Neural progenitor cell (in vitro differentiated cells): ENCODE data around the gene RIBC1. TPM values are rescaled to one million over a fixed set of nuclear protein-coding genes. Genes with fewer than 3 reads are reported as not detected.
A peak's percentile ranks its signal among the peaks of the same experiment; 100 is the strongest.

Experiments used
- DNase-seq: peaks from one replicate; pipeline ENCODE4 v3.0.0-alpha.2; 2016; ENCODE audit warnings: low spot score
- H2AFZ ChIP-seq: fragments of 200-600 bp; sonication (generic); replicated peaks from 2 replicates; pipeline ENCODE4 v1.6.1; 2016; ENCODE audit warnings: antibody characterized with exemption
- H3F3A ChIP-seq: fragments of 200-600 bp; sonication (generic); 2 replicates; pipeline ENCODE4 v1.6.1; 2016; ENCODE audit warnings: antibody characterized with exemption, low read depth
- H3K27ac ChIP-seq: fragments of 200-600 bp; sonication (generic); 2 replicates; pipeline ENCODE4 v1.5.1; 2016; ENCODE audit warnings: mild to moderate bottlenecking
- H3K27me3 ChIP-seq: fragments of 200-600 bp; sonication (generic); 2 replicates; pipeline ENCODE4 v1.6.1; 2016; ENCODE audit warnings: mild to moderate bottlenecking, moderate library complexity
- H3K36me3 ChIP-seq: fragments of 200-600 bp; sonication (generic); 2 replicates; pipeline ENCODE4 v1.5.1; 2016
- H3K4me1 ChIP-seq: fragments of 200-600 bp; sonication (generic); 2 replicates; pipeline ENCODE4 v1.6.1; 2016; ENCODE audit warnings: mixed run types
- H3K4me2 ChIP-seq: fragments of 200-600 bp; sonication (generic); 2 replicates; pipeline ENCODE4 v1.6.1; 2016
- H3K4me3 ChIP-seq: fragments of 200-600 bp; sonication (generic); 2 replicates; pipeline ENCODE4 v1.5.1; 2016
- H3K79me2 ChIP-seq: fragments of 200-600 bp; sonication (generic); 2 replicates; pipeline ENCODE4 v1.6.1; 2016; ENCODE audit warnings: low read depth
- H3K9ac ChIP-seq: fragments of 200-600 bp; sonication (generic); 2 replicates; pipeline ENCODE4 v1.6.1; 2016
- H3K9me3 ChIP-seq: fragments of 200-600 bp; sonication (generic); 2 replicates; pipeline ENCODE4 v1.5.1; 2016; ENCODE audit warnings: low read depth
- H4K20me1 ChIP-seq: fragments of 200-600 bp; sonication (generic); 2 replicates; pipeline ENCODE4 v1.6.1; 2016; ENCODE audit warnings: low read depth
- H3K27ac Mint-ChIP-seq: 3 replicates; pipeline ENCODE4 v1.8.0; 2021; ENCODE audit warnings: mixed read lengths
- H3K27me3 Mint-ChIP-seq: 2 replicates; pipeline ENCODE4 v1.8.0; 2022; ENCODE audit warnings: low read depth, mild to moderate bottlenecking, inconsistent platforms, moderate library complexity, mixed read lengths; ENCODE audit not compliant: insufficient read depth
- H3K36me3 Mint-ChIP-seq: 3 replicates; pipeline ENCODE4 v1.8.0; 2021; ENCODE audit warnings: mixed read lengths
- H3K4me1 Mint-ChIP-seq: 3 replicates; pipeline ENCODE4 v1.8.0; 2021; ENCODE audit warnings: mixed read lengths
- H3K4me3 Mint-ChIP-seq: 3 replicates; pipeline ENCODE4 v1.8.0; 2021; ENCODE audit warnings: mild to moderate bottlenecking, moderate library complexity, mixed read lengths
- H3K9me3 Mint-ChIP-seq: 3 replicates; pipeline ENCODE4 v1.8.0; 2020; ENCODE audit warnings: mixed read lengths
- EZH2 ChIP-seq: fragments of 200-600 bp; sonication (generic); IDR thresholded peaks from 2 replicates; pipeline ENCODE4 v1.6.1; 2017; ENCODE audit warnings: antibody characterized with exemption, mild to moderate bottlenecking, moderate library complexity
- EZH2phosphoT487 ChIP-seq: fragments of 200-600 bp; sonication (generic); IDR thresholded peaks from 2 replicates; pipeline ENCODE4 v1.6.1; 2017; ENCODE audit warnings: antibody characterized with exemption
- microRNA-seq: library from miRNA; unstranded; fragments of <30 nt; microRNA quantifications from one replicate; pipeline ENCODE4, GENCODE V29; 2016
- small RNA-seq: library from RNA; depleted of rRNA; stranded (forward); fragments of <200 nt; gene quantifications from one replicate; pipeline ENCODE3, GENCODE V24; 2015
- total RNA-seq: library from RNA; depleted of rRNA; stranded (reverse); fragments of >200 nt; gene quantifications from 2 replicates; pipeline ENCODE4 v1.2.3, GENCODE V29; 2015; ENCODE audit warnings: low replicate concordance
- TF ChIP-seq, protein P1 (sequence below): fragments of 200-600 bp; sonication (generic); IDR thresholded peaks from 2 replicates; pipeline ENCODE4 v1.5.1; 2017; ENCODE audit warnings: antibody characterized with exemption, mild to moderate bottlenecking

The RIBC1 gene
- total RNA-seq, 1 donor from 2014 or later = 0.62 TPM

DNA sequence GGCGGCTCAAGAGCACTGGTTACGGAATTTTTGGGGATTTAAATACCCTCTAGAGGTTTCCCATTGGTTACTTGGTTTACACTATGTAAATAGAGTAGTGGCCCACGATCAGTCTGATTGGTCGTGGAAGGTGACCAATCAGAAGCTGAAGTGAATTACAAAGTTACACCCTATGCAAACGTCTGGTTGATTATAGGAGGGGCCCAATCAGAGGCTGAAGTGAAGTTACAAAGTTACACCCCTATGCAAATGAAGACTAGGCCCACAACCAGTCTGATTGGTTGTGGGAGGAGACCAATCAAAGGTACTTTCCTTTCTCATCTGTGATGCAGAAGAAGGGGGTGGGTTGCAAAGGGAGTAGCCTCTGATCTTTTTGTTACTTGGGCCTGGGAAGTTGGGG, 56.6 kb downstream of the RIBC1 start:
- H3K9ac ChIP-seq = no peak overlapping the region
- peaks cover 18% of the 10 kb centered on the region for H3K9me3 Mint-ChIP-seq
- H3F3A ChIP-seq = no peaks in the 10 kb centered on the region
- H3K27me3 Mint-ChIP-seq = peaks cover 4% of the 10 kb centered on the region
- no peak overlapping the region for H3K27ac ChIP-seq
- TF ChIP-seq EZH2 (no peak), EZH2phosphoT487 (no peak)
- TF ChIP-seq, protein P1, sequence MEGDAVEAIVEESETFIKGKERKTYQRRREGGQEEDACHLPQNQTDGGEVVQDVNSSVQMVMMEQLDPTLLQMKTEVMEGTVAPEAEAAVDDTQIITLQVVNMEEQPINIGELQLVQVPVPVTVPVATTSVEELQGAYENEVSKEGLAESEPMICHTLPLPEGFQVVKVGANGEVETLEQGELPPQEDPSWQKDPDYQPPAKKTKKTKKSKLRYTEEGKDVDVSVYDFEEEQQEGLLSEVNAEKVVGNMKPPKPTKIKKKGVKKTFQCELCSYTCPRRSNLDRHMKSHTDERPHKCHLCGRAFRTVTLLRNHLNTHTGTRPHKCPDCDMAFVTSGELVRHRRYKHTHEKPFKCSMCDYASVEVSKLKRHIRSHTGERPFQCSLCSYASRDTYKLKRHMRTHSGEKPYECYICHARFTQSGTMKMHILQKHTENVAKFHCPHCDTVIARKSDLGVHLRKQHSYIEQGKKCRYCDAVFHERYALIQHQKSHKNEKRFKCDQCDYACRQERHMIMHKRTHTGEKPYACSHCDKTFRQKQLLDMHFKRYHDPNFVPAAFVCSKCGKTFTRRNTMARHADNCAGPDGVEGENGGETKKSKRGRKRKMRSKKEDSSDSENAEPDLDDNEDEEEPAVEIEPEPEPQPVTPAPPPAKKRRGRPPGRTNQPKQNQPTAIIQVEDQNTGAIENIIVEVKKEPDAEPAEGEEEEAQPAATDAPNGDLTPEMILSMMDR = no peak
- no peaks in the 10 kb centered on the region for H3K9me3 ChIP-seq
- H3K36me3 ChIP-seq = no peaks in the 10 kb centered on the region
- H3K4me3 Mint-ChIP-seq = no peak overlapping the region
- H3K79me2 ChIP-seq = no peaks in the 10 kb centered on the region
- H3K4me1 Mint-ChIP-seq = peaks cover 2% of the 10 kb centered on the region
- no peaks in the 10 kb centered on the region for H3K36me3 Mint-ChIP-seq
- H3K4me1 ChIP-seq = no peaks in the 10 kb centered on the region
- peak; percentile 7 for DNase-seq
- no peak overlapping the region for H3K4me3 ChIP-seq
- H2AFZ ChIP-seq = no peak overlapping the region
- H3K27me3 ChIP-seq = no peaks in the 10 kb centered on the region
- H4K20me1 ChIP-seq = no peaks in the 10 kb centered on the region
- no peak overlapping the region for H3K27ac Mint-ChIP-seq
- no peak overlapping the region for H3K4me2 ChIP-seq

Small RNAs within 50 kb of the gene (microRNA-seq; reads per million reads assigned to microRNA genes)
- gene MIR6857 = 0.73 reads per million

Small RNAs within 50 kb of the gene (small RNA-seq; reads per million reads assigned to genes)
- gene MIR6857 = not detected
- not detected for gene VTRNA3-1P

Other genes starting within 250 kb of the RIBC1 start
- gene KDM5C, start 197.7 kb upstream of the RIBC1 start, total RNA-seq = 118 and 223 TPM in 2 replicates
- 3.5 and 8.3 TPM in 2 replicates for gene IQSEC2, start 141.3 kb upstream of the RIBC1 start, total RNA-seq
- 80.4 and 82.2 TPM in 2 replicates for gene SMC1A, start 219 bp upstream of the RIBC1 start, total RNA-seq
- gene HSD17B10, start 11.5 kb downstream of the RIBC1 start, total RNA-seq = 66.3 and 103 TPM in 2 replicates